DND-41 (cell line): ENCODE measurements around the gene EGFL8.

Experiments
- ATAC-seq: fragments of 200-7000 bp; cut with Tn5 transposase; 3 replicates; pipeline ENCODE4 v1.9.1; 2021; ENCODE audit warnings: low read depth; ENCODE audit not compliant: insufficient read depth
- DNase-seq: peaks from one replicate; pipeline ENCODE4 v3.0.0-alpha.2; 2020
- H2AFZ ChIP-seq: 2 replicates; pipeline ENCODE4 v1.6.0; 2012; ENCODE audit warnings: low read depth, low read length
- H3K27ac ChIP-seq: 2 replicates; pipeline ENCODE4 v1.5.1; 2012; ENCODE audit warnings: low read length, inconsistent platforms
- H3K27me3 ChIP-seq: fragments of 200-600 bp; sonication (generic); 2 replicates; pipeline ENCODE4 v1.6.0; 2012; ENCODE audit warnings: low read length, mild to moderate bottlenecking, inconsistent platforms; ENCODE audit not compliant: insufficient read depth, poor library complexity
- H3K36me3 ChIP-seq: 2 replicates; pipeline ENCODE4 v1.5.1; 2012; ENCODE audit warnings: low read length, inconsistent platforms; ENCODE audit not compliant: insufficient read depth
- H3K4me1 ChIP-seq: 2 replicates; pipeline ENCODE4 v1.5.1; 2012; ENCODE audit warnings: mild to moderate bottlenecking, low read length; ENCODE audit not compliant: insufficient read depth
- H3K4me2 ChIP-seq: 2 replicates; pipeline ENCODE4 v1.6.0; 2012; ENCODE audit warnings: mild to moderate bottlenecking, moderate library complexity, low read length, inconsistent platforms; ENCODE audit not compliant: insufficient read depth
- H3K4me3 ChIP-seq, 2 experiments: fragments of 200-600 bp in 1 of 2; shearing (Covaris generic) in 1 of 2; 2 replicates each; pipeline ENCODE4 v1.5.1; 2012 to 2016; ENCODE audit warnings: inconsistent platforms in 2 of 2, low read length in 2 of 2, mild to moderate bottlenecking in 2 of 2, low read depth in 1 of 2, moderate library complexity in 1 of 2
- H3K79me2 ChIP-seq: 2 replicates; pipeline ENCODE4 v1.6.0; 2012; ENCODE audit warnings: low read length, inconsistent platforms; ENCODE audit not compliant: insufficient read depth
- H3K9ac ChIP-seq: 2 replicates; pipeline ENCODE4 v1.6.0; 2012; ENCODE audit warnings: low read depth, mild to moderate bottlenecking, inconsistent platforms, low read length, moderate library complexity
- H3K9me3 ChIP-seq: 2 replicates; pipeline ENCODE4 v1.5.1; 2012; ENCODE audit warnings: low read length, moderate library complexity, mild to moderate bottlenecking, inconsistent platforms; ENCODE audit not compliant: insufficient read depth, severe bottlenecking
- H4K20me1 ChIP-seq: 2 replicates; pipeline ENCODE4 v1.6.0; 2012; ENCODE audit warnings: low read length; ENCODE audit not compliant: insufficient read depth
- CTCF ChIP-seq: IDR thresholded peaks from 2 replicates; pipeline ENCODE4 v1.5.1; 2012; ENCODE audit warnings: borderline replicate concordance, low read length, moderate library complexity, mild to moderate bottlenecking; ENCODE audit not compliant: poor library complexity, severe bottlenecking; ENCODE audit errors: extremely low read depth
- EZH2 ChIP-seq: IDR thresholded peaks from 3 replicates; pipeline ENCODE4 v1.6.1; 2012; ENCODE audit warnings: borderline replicate concordance, low read depth, mild to moderate bottlenecking, moderate library complexity, low read length, inconsistent platforms; ENCODE audit not compliant: severe bottlenecking

EGFL8 gene

DNA sequence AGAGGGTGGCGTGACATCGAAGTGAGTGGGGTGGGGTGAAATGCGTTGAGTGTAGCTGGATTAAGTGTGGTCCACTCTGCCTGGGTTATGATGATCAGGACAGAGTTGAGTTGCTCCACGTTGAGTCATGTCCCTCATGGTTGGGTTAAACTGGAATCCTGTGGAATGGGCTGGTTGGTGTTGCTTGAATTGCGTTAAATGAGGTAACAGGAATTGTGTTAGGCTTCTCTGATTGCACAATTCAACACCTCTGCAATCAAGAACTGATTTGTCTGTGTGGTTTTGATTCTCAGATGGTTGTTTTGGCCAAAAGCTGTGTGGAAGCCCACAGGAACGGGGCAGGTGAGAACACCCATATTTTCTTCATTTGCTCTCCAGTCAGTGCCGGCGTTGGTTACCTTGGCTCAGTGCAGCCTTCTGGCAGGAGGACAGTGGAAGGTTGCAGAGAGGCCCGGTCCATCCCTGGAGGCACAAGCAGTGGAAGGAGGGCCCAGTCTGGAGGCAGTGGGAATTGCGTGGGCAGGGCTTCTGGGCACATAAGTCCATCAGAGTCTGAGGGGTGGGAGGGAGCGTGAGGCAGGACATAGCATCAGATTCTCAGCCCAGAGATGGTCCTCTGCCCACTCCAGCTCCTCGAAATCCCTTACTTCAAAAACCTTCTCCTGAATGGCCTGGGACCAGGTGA is 47.8 kb downstream of the EGFL8 start:
- ATAC-seq: no peak
- H3K27me3 ChIP-seq: peaks cover 3% of the 10 kb centered on the region

GRCh38 chr6:32213649-32214048 is 49.3 kb downstream of the EGFL8 start:
- Histone ChIP-seq H3K27ac (no peak overlapping the region), H3K9me3 (no peaks in the 10 kb centered on the region)

More for the DNA sequence above, 47.8 kb downstream of the EGFL8 start:
- H3K9ac ChIP-seq: no peak overlapping the region
- TF ChIP-seq CTCF (no peak), EZH2 (no peak)
- H3K4me2 ChIP-seq: no peak overlapping the region
- H3K4me1 ChIP-seq: no peaks in the 10 kb centered on the region
- no peak overlapping the region for H3K27ac ChIP-seq
- H3K79me2 ChIP-seq: no peaks in the 10 kb centered on the region
- no peak overlapping the region for H3K4me3 ChIP-seq
- no peak for DNase-seq
- H2AFZ ChIP-seq: no peak overlapping the region
- H3K9me3 ChIP-seq: no peaks in the 10 kb centered on the region
- no peaks in the 10 kb centered on the region for H3K36me3 ChIP-seq
- H4K20me1 ChIP-seq: no peaks in the 10 kb centered on the region

GRCh38 chr6:32214126-32214525 is 49.7 kb downstream of the EGFL8 start:
- no peaks in the 10 kb centered on the region for H3K9me3 ChIP-seq
- H3K9ac ChIP-seq: no peak overlapping the region
- no peaks in the 10 kb centered on the region for H4K20me1 ChIP-seq
- H3K27me3 ChIP-seq: peaks cover 5% of the 10 kb centered on the region
- H2AFZ ChIP-seq: no peak overlapping the region
- no peaks in the 10 kb centered on the region for H3K4me1 ChIP-seq
- no peak overlapping the region for H3K27ac ChIP-seq
- no peak overlapping the region for H3K4me2 ChIP-seq
- H3K79me2 ChIP-seq: no peaks in the 10 kb centered on the region
- H3K36me3 ChIP-seq: no peaks in the 10 kb centered on the region
- H3K4me3 ChIP-seq: no peak overlapping the region
- ATAC-seq (no peak), DNase-seq (no peak)
- no peak for TF ChIP-seq EZH2
- no peak for TF ChIP-seq CTCF

More at GRCh38 chr6:32213649-32214048, 49.3 kb downstream of the EGFL8 start:
- Histone ChIP-seq H3K4me3 (no peak overlapping the region), H3K4me2 (no peak overlapping the region), H3K36me3 (no peaks in the 10 kb centered on the region), H2AFZ (no peak overlapping the region), H3K9ac (no peak overlapping the region), H3K27me3 (peaks cover 3% of the 10 kb centered on the region), H3K4me1 (no peaks in the 10 kb centered on the region), H3K79me2 (no peaks in the 10 kb centered on the region), H4K20me1 (no peaks in the 10 kb centered on the region)
- DNase-seq (no peak), ATAC-seq (no peak)
- TF ChIP-seq CTCF: no peak
- no peak for TF ChIP-seq EZH2

GRCh38 chr6:32215617-32216016 is 51.2 kb downstream of the EGFL8 start:
- TF ChIP-seq EZH2 (no peak), CTCF (no peak)
- Histone ChIP-seq H3K36me3 (no peaks in the 10 kb centered on the region), H3K27ac (no peak overlapping the region), H3K9me3 (no peaks in the 10 kb centered on the region), H3K4me1 (no peaks in the 10 kb centered on the region), H3K9ac (no peak overlapping the region), H3K27me3 (peaks cover 13% of the 10 kb centered on the region), H4K20me1 (no peaks in the 10 kb centered on the region), H2AFZ (no peak overlapping the region), H3K79me2 (no peaks in the 10 kb centered on the region), H3K4me3 (no peak overlapping the region), H3K4me2 (no peak overlapping the region)
- no peak for DNase-seq
- no peak for ATAC-seq
